Measurements from ENCODE around the gene CST8. TPM values are rescaled to one million over a fixed set of nuclear protein-coding genes. Genes with fewer than 3 reads are reported as not detected.

The CST8 gene
- total and polyA plus RNA-seq, 2 donors (not counting 1 experiment from before 2014, with no cell fraction given): not detected

DNA sequence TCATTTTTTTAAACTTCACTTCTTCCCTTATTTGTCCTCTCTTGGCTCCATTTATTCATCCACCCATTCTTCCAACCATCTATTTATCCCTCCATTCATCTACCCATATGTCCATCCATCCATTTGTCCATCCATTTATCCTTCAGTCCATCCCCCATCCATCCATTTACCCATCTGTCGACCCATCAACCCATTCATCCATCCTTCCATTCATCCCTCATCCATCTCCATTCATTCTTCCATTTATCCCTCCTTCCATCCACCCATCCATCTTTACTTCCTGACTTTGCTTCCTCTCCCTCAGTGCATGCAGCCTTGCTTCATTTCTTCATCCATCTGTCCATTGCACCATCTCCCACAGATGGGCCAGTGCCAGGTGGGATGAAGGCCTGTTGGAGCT lies 40.0 kb upstream of the CST8 start:
- Histone ChIP-seq H4K20me1 (ENCODE audit: control insufficient read depth, insufficient read depth, low read length, poor library complexity, severe bottlenecking) (no peaks in the 10 kb centered on the region), H3K79me2 (ENCODE audit: control insufficient read depth, insufficient read depth, low read length) (no peaks in the 10 kb centered on the region), H3K4me2 (replicated peaks; ENCODE audit: low read depth, low read length, poor library complexity, severe bottlenecking) (no peak overlapping the region), H3K36me3 (replicated peaks in 1 of 2; ENCODE audit: control extremely low read depth in 1 of 2, control insufficient read depth in 1 of 2, extremely low read depth in 1 of 2, insufficient read depth in 2 of 2, low read length in 1 of 2) (no peaks in the 10 kb centered on the region), H3K27me3 (replicated peaks in 1 of 4; ENCODE audit: control extremely low read depth in 1 of 4, control insufficient read depth in 3 of 4, insufficient read depth in 4 of 4, low read length in 3 of 4) (no peaks in the 10 kb centered on the region), H3K4me3 (ENCODE audit: control extremely low read depth in 1 of 5, extremely low read depth in 1 of 5, insufficient read depth in 1 of 5, low read depth in 2 of 5, low read length in 4 of 5) (no peak overlapping the region), H3K9ac (ENCODE audit: low read length) (no peak overlapping the region), H3K27ac (ENCODE audit: low read length in 2 of 2) (no peak overlapping the region), H3K9me3 (ENCODE audit: control extremely low read depth in 1 of 3, control insufficient read depth in 2 of 3, insufficient read depth in 1 of 3, low read length in 2 of 3) (peaks cover 0 to 3% (median 0%) of the 10 kb centered on the region in 3 donors), H3K4me1 (ENCODE audit: control insufficient read depth in 2 of 2, insufficient read depth in 2 of 2, low read length in 2 of 2) (no peaks in the 10 kb centered on the region), H2AFZ (ENCODE audit: insufficient read depth, low read depth, low read length, poor library complexity, severe bottlenecking) (no peak overlapping the region)
- CTCF ChIA-PET: interaction anchor here (0.7 kb wide), 1 partner anchor 9 kb away, joined by 3 read pairs; no protein-coding TSS in a partner anchor
- 79% methylated on average over 1 of the region's 1 CpG for WGBS (ENCODE audit: insufficient coverage)
- no peak for ATAC-seq (ENCODE audit: low read depth)
- POLR2A ChIA-PET: no interaction called here
- Mint-ChIP-seq H3K9me3 (ENCODE audit: insufficient read depth) (no peaks in the 10 kb centered on the region), H3K27ac (no peak overlapping the region), H3K4me1 (no peaks in the 10 kb centered on the region), H3K27me3 (peaks cover under 1% of the 10 kb centered on the region), H3K4me3 (no peak overlapping the region)
- DNase-seq: no peak
- TF ChIP-seq, protein P1, sequence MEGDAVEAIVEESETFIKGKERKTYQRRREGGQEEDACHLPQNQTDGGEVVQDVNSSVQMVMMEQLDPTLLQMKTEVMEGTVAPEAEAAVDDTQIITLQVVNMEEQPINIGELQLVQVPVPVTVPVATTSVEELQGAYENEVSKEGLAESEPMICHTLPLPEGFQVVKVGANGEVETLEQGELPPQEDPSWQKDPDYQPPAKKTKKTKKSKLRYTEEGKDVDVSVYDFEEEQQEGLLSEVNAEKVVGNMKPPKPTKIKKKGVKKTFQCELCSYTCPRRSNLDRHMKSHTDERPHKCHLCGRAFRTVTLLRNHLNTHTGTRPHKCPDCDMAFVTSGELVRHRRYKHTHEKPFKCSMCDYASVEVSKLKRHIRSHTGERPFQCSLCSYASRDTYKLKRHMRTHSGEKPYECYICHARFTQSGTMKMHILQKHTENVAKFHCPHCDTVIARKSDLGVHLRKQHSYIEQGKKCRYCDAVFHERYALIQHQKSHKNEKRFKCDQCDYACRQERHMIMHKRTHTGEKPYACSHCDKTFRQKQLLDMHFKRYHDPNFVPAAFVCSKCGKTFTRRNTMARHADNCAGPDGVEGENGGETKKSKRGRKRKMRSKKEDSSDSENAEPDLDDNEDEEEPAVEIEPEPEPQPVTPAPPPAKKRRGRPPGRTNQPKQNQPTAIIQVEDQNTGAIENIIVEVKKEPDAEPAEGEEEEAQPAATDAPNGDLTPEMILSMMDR (IDR thresholded peaks at IDR 0.05): no peak
- no peak for TF ChIP-seq EZH2 (IDR thresholded peaks at IDR 0.05; ENCODE audit: borderline replicate concordance, insufficient read depth, low read depth, low read length, poor library complexity, severe bottlenecking)
- intact Hi-C loops (cut with micrococcal nuclease): no loop called here

DNA sequence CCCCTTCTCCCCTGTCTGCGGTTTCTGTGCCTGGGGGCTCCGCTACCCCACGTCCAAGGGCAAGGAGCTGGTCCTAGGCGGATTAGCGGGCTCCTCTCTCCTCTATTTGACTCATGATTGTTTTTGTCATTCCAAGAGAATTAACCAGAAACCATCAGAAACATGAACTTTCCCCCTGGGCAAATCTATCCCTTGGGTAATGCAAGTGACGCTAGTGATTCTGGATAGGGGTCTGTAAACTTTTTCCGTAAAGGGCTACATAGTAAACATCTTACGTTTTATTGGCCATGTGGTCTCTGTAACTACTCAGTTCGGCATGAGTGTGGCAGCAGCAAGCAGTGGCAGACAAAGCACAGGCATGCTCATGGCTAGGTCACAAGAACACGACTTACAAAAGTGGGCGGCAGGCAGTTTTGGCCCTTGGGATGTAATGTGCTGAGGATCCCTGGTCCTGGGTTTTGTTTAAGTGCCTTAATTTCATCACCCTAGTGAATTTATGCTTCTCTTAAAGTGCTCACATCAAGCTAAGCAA lies 38.9 kb upstream of the CST8 start:
- no peak for DNase-seq
- Histone ChIP-seq H2AFZ (ENCODE audit: insufficient read depth, low read depth, low read length, poor library complexity, severe bottlenecking) (no peak overlapping the region), H4K20me1 (ENCODE audit: control insufficient read depth, insufficient read depth, low read length, poor library complexity, severe bottlenecking) (no peaks in the 10 kb centered on the region), H3K9me3 (ENCODE audit: control extremely low read depth in 1 of 3, control insufficient read depth in 2 of 3, insufficient read depth in 1 of 3, low read length in 2 of 3) (peaks cover 0 to 7% (median 3%) of the 10 kb centered on the region in 3 donors), H3K9ac (ENCODE audit: low read length) (no peak overlapping the region), H3K4me3 (ENCODE audit: control extremely low read depth in 1 of 5, extremely low read depth in 1 of 5, insufficient read depth in 1 of 5, low read depth in 2 of 5, low read length in 4 of 5) (no peak overlapping the region), H3K36me3 (replicated peaks in 1 of 2; ENCODE audit: control extremely low read depth in 1 of 2, control insufficient read depth in 1 of 2, extremely low read depth in 1 of 2, insufficient read depth in 2 of 2, low read length in 1 of 2) (no peaks in the 10 kb centered on the region), H3K27ac (ENCODE audit: low read length in 2 of 2) (no peak overlapping the region), H3K79me2 (ENCODE audit: control insufficient read depth, insufficient read depth, low read length) (no peaks in the 10 kb centered on the region), H3K27me3 (replicated peaks in 1 of 4; ENCODE audit: control extremely low read depth in 1 of 4, control insufficient read depth in 3 of 4, insufficient read depth in 4 of 4, low read length in 3 of 4) (peaks cover 0 to under 1% (median 0%) of the 10 kb centered on the region in 4 experiments), H3K4me1 (ENCODE audit: control insufficient read depth in 2 of 2, insufficient read depth in 2 of 2, low read length in 2 of 2) (peaks cover 2 to 9% of the 10 kb centered on the region in 2 donors), H3K4me2 (replicated peaks; ENCODE audit: low read depth, low read length, poor library complexity, severe bottlenecking) (no peak overlapping the region)
- no peaks in the 10 kb centered on the region for H3K4me1 Mint-ChIP-seq
- no peak for ATAC-seq (ENCODE audit: low read depth)
- no peak overlapping the region for H3K4me3 Mint-ChIP-seq
- H3K27ac Mint-ChIP-seq: no peak overlapping the region
- WGBS (ENCODE audit: insufficient coverage): 98% methylated on average over 9 of the region's 11 CpGs
- ChIA-PET POLR2A (no interaction called here), CTCF (no interaction called here)
- TF ChIP-seq, protein P1 (IDR thresholded peaks at IDR 0.05): no peak
- no peak for TF ChIP-seq EZH2 (IDR thresholded peaks at IDR 0.05; ENCODE audit: borderline replicate concordance, insufficient read depth, low read depth, low read length, poor library complexity, severe bottlenecking)
- H3K9me3 Mint-ChIP-seq (ENCODE audit: insufficient read depth): no peaks in the 10 kb centered on the region
- H3K27me3 Mint-ChIP-seq: peaks cover 4% of the 10 kb centered on the region
- intact Hi-C loops (cut with micrococcal nuclease): no loop called here

All from B cell (primary cell).